DMS 273 (cell line): ENCODE results near the gene ARV1.
A peak's percentile ranks its signal among the peaks of the same experiment; 100 is the strongest.

Experiments
- DNase-seq: peaks from one replicate; lab custom pipeline; 2025; ENCODE audit not compliant: unreplicated experiment; lab: John Stamatoyannopoulos, UW

ARV1 gene

GRCh38 chr1:230978491-230979388 lies at the start of gene ARV1, which contains the start of gene TTC13:
Gene ARV1 (plus strand): TSS chr1:230979094. CDS start chr1:230979106, 12 bp downstream.
Gene TTC13 (minus strand): TSS chr1:230978861. CDS start chr1:230978830, 31 bp downstream.
- DNase-seq = peak; percentile 100

- DNase-seq = no peak
Observed at GRCh38 chr1:230930986-230931385, 47.9 kb upstream of the ARV1 start.

DNA sequence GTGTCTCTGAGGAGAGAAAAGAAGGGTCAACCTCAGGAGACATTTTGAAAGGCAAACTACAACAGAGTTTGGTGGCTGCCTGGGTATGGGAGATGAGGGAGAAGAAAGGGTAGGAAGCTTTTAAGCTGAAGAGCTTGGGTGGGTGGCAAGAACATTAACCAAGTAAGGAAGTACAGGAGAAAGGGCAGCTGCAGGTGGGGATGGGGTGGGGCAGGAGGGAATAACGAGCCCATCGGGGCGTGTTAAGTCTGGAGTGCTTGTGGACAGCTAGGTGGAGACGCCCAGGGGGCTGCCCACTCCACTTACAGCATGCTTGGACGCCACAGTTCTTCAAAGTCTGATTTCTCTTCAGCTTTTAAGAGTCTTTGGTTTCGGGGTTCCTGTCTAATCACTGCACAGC lies 43.0 kb upstream of the ARV1 start:
- DNase-seq = no peak

DNA sequence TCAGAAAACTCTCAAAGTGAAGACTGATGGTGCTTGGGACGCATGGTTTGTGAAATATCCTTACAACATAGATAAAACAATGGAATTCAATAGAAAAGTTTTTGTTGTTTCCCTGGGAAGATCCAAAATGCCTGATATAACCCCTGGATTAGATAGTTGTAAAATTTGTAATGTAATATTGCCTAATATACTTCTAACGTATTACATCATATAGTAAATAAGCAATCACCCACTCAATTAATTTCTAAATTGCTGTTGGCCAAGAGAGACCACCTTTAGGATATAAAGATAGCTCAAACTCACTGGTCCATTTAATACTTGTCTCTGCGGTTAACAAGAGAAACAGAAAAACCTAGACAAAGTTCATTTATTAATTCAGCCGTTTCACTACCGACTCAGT lies 42.4 kb upstream of the ARV1 start:
- no peak for DNase-seq

GRCh38 chr1:230937371-230937770 lies 41.5 kb upstream of the ARV1 start:
- DNase-seq = no peak

DNA sequence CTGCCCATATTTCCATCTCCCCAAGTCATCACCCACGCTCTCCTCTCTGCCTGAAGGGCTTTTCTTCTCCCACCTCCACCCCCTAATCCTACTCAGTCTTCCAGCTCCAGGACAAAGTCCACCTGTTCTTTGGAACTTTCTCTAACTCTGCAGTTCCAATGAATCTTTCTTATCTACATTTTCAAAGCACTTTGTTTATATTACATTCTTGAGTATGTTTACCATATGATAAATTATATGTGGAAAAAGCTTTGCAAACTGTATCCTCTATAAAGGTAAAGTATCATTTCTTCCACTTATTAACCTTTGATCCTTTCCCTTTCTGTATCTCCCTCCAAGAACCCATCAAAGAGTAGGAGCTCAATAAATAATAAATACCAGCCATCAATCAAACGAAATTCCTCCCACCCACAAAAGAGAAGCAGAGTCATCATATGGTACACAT lies 39.9 kb upstream of the ARV1 start:
- DNase-seq = no peak

GRCh38 chr1:230939806-230940489 lies 38.9 kb upstream of the ARV1 start:
- DNase-seq = no peak

GRCh38 chr1:230940848-230941247 lies 38.0 kb upstream of the ARV1 start:
- no peak for DNase-seq

- no peak for DNase-seq
Observed at GRCh38 chr1:230943048-230943593, 35.8 kb upstream of the ARV1 start.

DNA sequence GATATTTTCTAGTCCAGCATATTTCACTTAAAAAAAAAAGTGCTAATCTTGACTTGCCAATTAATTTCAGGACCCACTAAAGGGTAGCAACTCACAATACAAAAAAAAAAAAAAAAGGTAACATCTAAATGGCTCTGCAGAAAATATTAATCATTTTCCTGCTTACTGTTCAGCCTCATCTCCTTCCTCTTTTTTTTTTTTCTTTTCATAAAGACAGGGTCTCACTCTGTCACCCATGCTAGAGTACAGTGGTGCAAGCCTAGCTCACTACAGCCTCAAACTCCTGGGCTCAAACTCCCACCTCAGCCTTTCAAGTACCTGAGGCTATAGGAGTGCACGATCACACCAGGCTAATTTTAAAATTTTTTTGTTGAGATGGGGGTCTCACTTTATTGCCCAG lies 30.6 kb upstream of the ARV1 start:
- DNase-seq = no peak

GRCh38 chr1:230948903-230949302 lies 30.0 kb upstream of the ARV1 start:
- DNase-seq = no peak

DNA sequence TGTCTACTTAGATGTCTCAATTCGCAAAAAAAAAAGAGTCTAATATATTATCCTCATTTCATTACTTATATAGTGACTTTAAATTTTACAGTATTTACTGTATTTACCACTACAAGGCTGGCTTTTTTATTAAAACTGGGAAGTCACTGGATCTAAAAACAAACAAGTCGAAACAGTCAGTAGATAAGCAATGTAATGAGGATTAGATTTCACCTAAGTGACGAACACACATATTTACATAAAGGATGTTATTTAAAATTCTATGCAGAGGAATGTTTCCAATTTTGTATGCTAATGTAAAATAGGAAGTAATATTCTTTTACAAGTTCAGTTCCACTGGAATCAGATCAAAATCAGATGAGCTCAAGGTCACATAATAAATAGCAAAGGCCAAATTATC lies 28.5 kb upstream of the ARV1 start:
- no peak for DNase-seq

GRCh38 chr1:230957580-230957989 lies 21.3 kb upstream of the ARV1 start:
- no peak for DNase-seq

DNA sequence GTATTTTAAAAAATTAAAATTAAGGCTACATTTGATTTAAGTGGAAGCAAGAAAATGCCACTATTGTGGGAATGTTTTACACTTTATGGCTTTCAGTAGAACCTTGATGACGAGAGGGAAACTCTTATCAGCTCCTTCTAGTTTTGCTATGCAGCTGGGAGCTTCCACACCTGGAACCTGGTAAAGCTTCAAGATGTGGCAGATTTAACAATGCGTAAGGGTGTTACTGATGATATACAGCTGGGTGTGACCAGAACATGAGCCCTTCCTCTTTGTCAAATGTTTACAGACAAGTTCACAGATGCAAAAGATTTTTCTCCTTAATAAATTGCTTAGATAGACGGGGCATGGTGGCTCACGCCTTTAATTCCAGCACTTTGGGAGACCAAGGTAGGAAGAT lies 20.5 kb upstream of the ARV1 start:
- DNase-seq = no peak

GRCh38 chr1:230964896-230965295 lies 14.0 kb upstream of the ARV1 start:
- no peak for DNase-seq

DNA sequence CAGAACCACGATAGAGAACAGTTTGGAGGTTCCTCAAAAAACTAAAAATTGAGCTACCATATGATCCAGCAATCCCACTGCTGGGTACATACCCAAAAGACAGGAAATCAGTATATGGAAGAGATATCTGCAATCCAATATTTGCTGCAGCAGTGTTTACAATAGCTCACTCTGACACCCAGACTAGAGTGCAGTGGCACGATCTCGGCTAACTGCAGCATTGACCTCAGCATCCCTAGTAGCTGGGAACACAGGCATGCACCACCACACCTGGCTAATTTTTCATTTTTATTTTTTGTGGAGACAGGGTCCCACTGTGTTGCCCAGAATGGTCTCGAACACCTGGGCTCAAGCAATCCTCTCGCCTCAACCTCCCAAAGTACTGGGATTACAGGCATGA lies 13.4 kb upstream of the ARV1 start:
- DNase-seq = no peak

- DNase-seq = no peak
Observed at GRCh38 chr1:230966358-230966873, 12.5 kb upstream of the ARV1 start.

DNA sequence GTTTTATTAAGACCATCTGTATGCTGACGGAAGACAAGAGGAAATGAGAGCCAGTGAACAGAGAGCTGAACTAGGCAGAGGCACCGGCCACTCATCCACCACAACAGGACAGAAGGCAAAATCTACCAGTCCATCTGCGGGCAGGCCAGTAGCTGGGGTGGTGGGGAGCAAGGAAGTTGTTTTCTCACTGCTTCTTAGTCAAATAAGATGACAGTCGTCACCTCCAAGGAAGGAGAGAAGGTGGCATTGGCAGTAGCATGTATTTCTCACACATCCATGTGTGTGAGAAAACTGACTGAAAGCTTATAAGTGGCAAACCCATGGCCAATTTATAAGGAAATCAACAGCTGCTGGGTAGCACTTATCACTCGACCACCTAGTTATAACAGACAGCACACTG lies 8.5 kb upstream of the ARV1 start:
- no peak for DNase-seq

DNA sequence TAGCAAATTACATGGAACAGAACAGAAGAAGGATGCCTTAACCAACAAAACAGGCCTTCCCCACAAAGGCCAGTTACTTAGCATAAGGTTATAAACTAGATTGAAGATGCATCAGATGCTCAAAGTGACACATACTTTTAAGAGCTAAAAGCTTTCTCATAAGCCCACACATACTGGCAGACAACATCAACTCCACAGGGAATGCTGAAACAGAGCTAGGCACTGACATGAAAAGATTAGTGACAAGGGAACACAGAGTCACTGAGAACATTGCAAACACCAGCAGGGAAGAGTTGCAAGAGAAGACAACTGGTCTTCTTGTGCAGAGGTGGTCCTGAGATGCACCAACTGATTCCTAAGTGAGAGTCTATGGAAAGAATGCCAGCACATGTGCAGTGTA lies 7.1 kb upstream of the ARV1 start:
- DNase-seq = no peak

GRCh38 chr1:230972855-230973271 lies 6.0 kb upstream of the ARV1 start:
- DNase-seq = no peak

DNA sequence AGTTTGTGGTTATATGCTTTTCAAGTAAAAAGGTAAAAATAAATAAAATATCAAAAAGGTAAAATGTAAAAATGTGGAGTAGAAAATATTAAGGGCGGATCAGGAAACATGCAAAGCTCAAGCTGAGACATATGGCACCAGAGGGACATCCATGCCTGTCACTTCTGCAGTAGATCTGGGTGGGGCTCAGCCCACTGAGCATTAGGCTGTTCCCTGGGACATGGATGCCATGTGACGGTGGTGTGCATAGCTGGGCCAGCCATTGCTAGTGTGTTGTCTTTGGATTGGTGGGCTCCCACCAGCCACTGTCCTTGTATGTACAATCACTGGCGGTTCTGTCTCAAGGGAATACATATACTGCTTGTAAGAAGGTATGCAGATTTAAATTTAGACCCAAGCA lies 3.3 kb upstream of the ARV1 start:
- no peak for DNase-seq

DNA sequence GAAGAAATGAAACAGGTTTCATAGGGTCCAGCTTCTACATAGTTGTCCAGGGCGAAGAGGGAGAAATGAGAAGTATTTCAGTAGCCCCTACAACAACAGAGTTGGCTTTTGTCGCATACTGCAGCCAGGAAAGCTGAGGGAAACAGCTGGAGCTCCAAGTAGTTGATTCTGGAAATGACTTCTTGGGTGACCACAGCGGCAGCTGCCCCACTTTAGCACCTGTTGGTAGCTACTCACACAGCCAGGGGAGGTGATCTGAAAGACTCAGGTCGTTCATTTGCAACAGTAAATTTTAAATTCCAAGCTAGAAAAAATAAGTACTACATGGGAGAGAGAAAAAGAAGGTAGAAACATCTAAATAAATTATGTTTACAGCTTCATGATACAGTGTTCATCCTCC lies 2.5 kb upstream of the ARV1 start:
- no peak for DNase-seq
